ENCODE results near the gene PEMT.

DNA sequence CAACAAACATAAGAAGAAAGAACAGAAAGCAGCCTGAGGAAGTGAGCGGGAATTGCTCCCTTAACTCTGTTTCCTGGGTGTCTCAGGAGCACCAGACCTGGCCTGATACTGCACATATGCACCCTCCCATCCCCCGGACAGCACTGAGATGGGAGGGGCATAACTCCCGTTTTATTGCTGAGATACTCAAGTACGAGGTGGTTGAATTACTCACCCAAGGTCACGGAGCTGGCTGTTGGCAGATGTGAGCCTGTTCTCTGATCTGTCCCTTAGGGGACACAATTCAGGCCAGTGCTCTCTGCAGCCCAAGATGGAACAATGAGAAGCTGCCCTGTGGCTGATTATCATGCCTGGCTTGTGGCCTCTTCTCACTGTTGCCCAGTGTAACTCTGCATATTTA lies 123.8 kb downstream of the PEMT start:
- TF ChIP-seq CTCF (IDR thresholded peaks at IDR 0.05; ENCODE audit: low read length): no peak
- no peak for TF ChIP-seq EZH2 (optimal IDR thresholded peaks at IDR 0.05; ENCODE audit: low read depth, low read length)
- TF ChIP-seq EZH2phosphoT487 (IDR thresholded peaks at IDR 0.05; ENCODE audit: low read length): no peak

All from MM.1S (cell line).